ENCODE data around the gene FRMPD3. TPM values are rescaled to one million over a fixed set of nuclear protein-coding genes. Genes with fewer than 3 reads are reported as not detected.

Gene FRMPD3
- polyA plus RNA-seq (2012; ENCODE audit: insufficient read length, low read depth): not detected

- no peak for TF ChIP-seq FOXP2 (optimal IDR thresholded peaks at IDR 0.05; ENCODE audit: borderline replicate concordance, extremely low read depth, extremely low read length, insufficient read depth)
- TF ChIP-seq POLR2AphosphoS5 (IDR thresholded peaks at IDR 0.05; ENCODE audit: low read depth, low read length): no peak
- TF ChIP-seq SIN3A (IDR thresholded peaks at IDR 0.05; ENCODE audit: borderline replicate concordance, insufficient read depth, low read length): no peak
- TF ChIP-seq TAF1 (IDR thresholded peaks at IDR 0.05; ENCODE audit: borderline replicate concordance, insufficient read depth, low read length): no peak
- TF ChIP-seq REST (IDR thresholded peaks at IDR 0.05; ENCODE audit: insufficient read depth in 1 of 2, low read depth in 2 of 2, low read length in 2 of 2): no peak
Observed at GRCh38 chrX:107448998-107449835, at the start of gene FRMPD3. FRMPD3 (plus strand) TSS chrX:107449652; CDS start chrX:107526589, 76,937 bp downstream.

- TF ChIP-seq SIN3A (IDR thresholded peaks at IDR 0.05; ENCODE audit: borderline replicate concordance, insufficient read depth, low read length): no peak
Observed at GRCh38 chrX:107420571-107420970, 28.9 kb upstream of the FRMPD3 start.

- TF ChIP-seq TAF1 (IDR thresholded peaks at IDR 0.05; ENCODE audit: borderline replicate concordance, insufficient read depth, low read length) (no peak), SIN3A (IDR thresholded peaks at IDR 0.05; ENCODE audit: borderline replicate concordance, insufficient read depth, low read length) (no peak), FOXP2 (optimal IDR thresholded peaks at IDR 0.05; ENCODE audit: borderline replicate concordance, extremely low read depth, extremely low read length, insufficient read depth) (no peak), POLR2AphosphoS5 (IDR thresholded peaks at IDR 0.05; ENCODE audit: low read depth, low read length) (no peak), REST (IDR thresholded peaks at IDR 0.05; ENCODE audit: insufficient read depth in 1 of 2, low read depth in 2 of 2, low read length in 2 of 2) (no peak)
Observed at GRCh38 chrX:107421337-107421861, 28.1 kb upstream of the FRMPD3 start.

- TF ChIP-seq POLR2AphosphoS5 (IDR thresholded peaks at IDR 0.05; ENCODE audit: low read depth, low read length) (no peak), FOXP2 (optimal IDR thresholded peaks at IDR 0.05; ENCODE audit: borderline replicate concordance, extremely low read depth, extremely low read length, insufficient read depth) (no peak), SIN3A (IDR thresholded peaks at IDR 0.05; ENCODE audit: borderline replicate concordance, insufficient read depth, low read length) (no peak), TAF1 (IDR thresholded peaks at IDR 0.05; ENCODE audit: borderline replicate concordance, insufficient read depth, low read length) (no peak), REST (IDR thresholded peaks at IDR 0.05; ENCODE audit: insufficient read depth in 1 of 2, low read depth in 2 of 2, low read length in 2 of 2) (no peak)
Observed at GRCh38 chrX:107429090-107429489, 20.4 kb upstream of the FRMPD3 start.

GRCh38 chrX:107440187-107440586 is 9.3 kb upstream of the FRMPD3 start:
- no peak for TF ChIP-seq SIN3A (IDR thresholded peaks at IDR 0.05; ENCODE audit: borderline replicate concordance, insufficient read depth, low read length)
- no peak for TF ChIP-seq FOXP2 (optimal IDR thresholded peaks at IDR 0.05; ENCODE audit: borderline replicate concordance, extremely low read depth, extremely low read length, insufficient read depth)
- TF ChIP-seq REST (IDR thresholded peaks at IDR 0.05; ENCODE audit: insufficient read depth in 1 of 2, low read depth in 2 of 2, low read length in 2 of 2): no peak
- TF ChIP-seq TAF1 (IDR thresholded peaks at IDR 0.05; ENCODE audit: borderline replicate concordance, insufficient read depth, low read length): no peak
